Upper lobe of left lung (tissue), 6 donors: ENCODE results near the gene ETFA. TPM values are rescaled to one million over a fixed set of nuclear protein-coding genes. Genes with fewer than 3 reads are reported as not detected.

ENCODE experiments used
- ATAC-seq, 2 donors: fragments of 200-7000 bp; cut with Tn5 transposase; one replicate each; pipeline ENCODE4 v1.9.1; 2022; ENCODE audit warnings: mild to moderate bottlenecking in 2 of 2, moderate library complexity in 2 of 2; ENCODE audit not compliant: low FRiP score in 2 of 2
- DNase-seq, 2 donors: peaks; one replicate each; pipeline ENCODE4 v3.0.0-alpha.2; 2019 to 2020
- H3K27ac ChIP-seq, 4 donors: fragments of 200-600 bp; sonication (generic); one replicate each; pipeline ENCODE4 v1.5.1; 2016 to 2019
- H3K27me3 ChIP-seq, 4 donors: fragments of 200-600 bp; sonication (generic); one replicate each; pipeline ENCODE4 v1.5.1; 2017 to 2019
- H3K36me3 ChIP-seq, 4 donors: fragments of 200-600 bp; sonication (generic); one replicate each; pipeline ENCODE4 v1.5.1; 2016 to 2019
- H3K4me1 ChIP-seq, 4 donors: fragments of 200-600 bp; sonication (generic); one replicate each; pipeline ENCODE4 v1.5.1; 2018 to 2019
- H3K4me3 ChIP-seq, 4 donors: fragments of 200-600 bp; sonication (generic); one replicate each; pipeline ENCODE4 v1.5.1; 2017 to 2019; ENCODE audit warnings: mild to moderate bottlenecking in 2 of 4, moderate library complexity in 1 of 4
- H3K9me3 ChIP-seq, 4 donors: fragments of 200-600 bp; sonication (generic); one replicate each; pipeline ENCODE4 v1.5.1; 2018 to 2019
- EP300 ChIP-seq, 4 donors: sonication (generic); formaldehyde crosslinking; IDR thresholded peaks; one replicate each; pipeline ENCODE4 v1.5.1; 2017; ENCODE audit warnings: antibody characterized with exemption in 4 of 4, control low read depth in 2 of 4
- POLR2A ChIP-seq, 4 donors: fragments of 450-650 bp; IDR thresholded peaks; one replicate each; pipeline ENCODE4 v1.5.1; 2016 to 2017; ENCODE audit warnings: antibody characterized with exemption in 4 of 4, mild to moderate bottlenecking in 2 of 4
- POLR2AphosphoS5 ChIP-seq, 2 donors: sonication (generic); formaldehyde crosslinking; IDR thresholded peaks; one replicate each; pipeline ENCODE4 v1.5.1; 2017; ENCODE audit warnings: antibody characterized with exemption in 2 of 2
- WGBS, 2 donors: methylation state at CpG; one replicate each; pipeline ENCODE4 v1.1.5; 2017 to 2018; 5-methylcytosine and 5-hydroxymethylcytosine counted together
- total RNA-seq, 6 donors: library from RNA; depleted of rRNA in 4 of 6; stranded (reverse); fragments of >200 nt in 4 of 6; gene quantifications; one replicate each; pipeline versions ENCODE4 v1.1.0 to v1.2.1, GENCODE V29; 2016 to 2021
- TF ChIP-seq, protein P1 (sequence below), 6 experiments: fragments of 450-650 bp in 4 of 6; fragments of 200-600 bp in 2 of 6; sonication (generic) in 2 of 6; IDR thresholded peaks; one replicate each; pipeline ENCODE4 v1.5.1; 2016 to 2019; ENCODE audit warnings: antibody characterized with exemption in 6 of 6
- donor health status: DM: no; HTN: no; CAD: no; lungs with moderate emphysema.
- donor health status: DM: no; HTN: yes; CAD: no; lungs with severe emphysema.

ETFA gene
- total RNA-seq, 6 donors from 2014 or later = 31.6 to 82.9 (median 68.7) TPM

DNA sequence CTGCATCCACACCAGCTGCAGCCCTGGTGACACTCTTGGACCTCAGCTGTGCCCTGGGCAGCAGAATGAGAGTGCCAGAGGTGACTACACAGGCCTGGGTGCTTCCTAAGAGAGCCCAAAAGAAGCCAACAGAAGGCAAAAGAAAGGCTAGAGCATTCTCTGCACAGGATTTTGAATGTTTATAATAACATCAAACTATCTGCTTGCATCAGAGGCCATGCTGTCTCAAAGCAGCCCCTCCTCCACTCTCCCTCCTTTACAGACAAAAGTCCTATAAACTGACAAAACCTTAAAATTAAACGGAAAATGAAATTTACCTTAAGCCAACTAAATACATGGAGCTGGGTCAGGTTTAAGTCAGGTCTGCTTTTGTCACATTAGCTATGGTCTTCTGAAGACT lies 95.6 kb downstream of the ETFA start:
- H3K27ac ChIP-seq = no peak overlapping the region
- peaks cover 6 to 56% (median 24%) of the 10 kb centered on the region in 4 donors for H3K36me3 ChIP-seq
- H3K9me3 ChIP-seq = no peaks in the 10 kb centered on the region
- H3K4me3 ChIP-seq = no peak overlapping the region
- ATAC-seq (no peak), DNase-seq (no peak)
- TF ChIP-seq POLR2AphosphoS5 (IDR thresholded peaks at IDR 0.05) = no peak
- TF ChIP-seq EP300 (IDR thresholded peaks at IDR 0.05) = no peak
- no peak for TF ChIP-seq POLR2A (IDR thresholded peaks at IDR 0.05)
- TF ChIP-seq, protein P1, sequence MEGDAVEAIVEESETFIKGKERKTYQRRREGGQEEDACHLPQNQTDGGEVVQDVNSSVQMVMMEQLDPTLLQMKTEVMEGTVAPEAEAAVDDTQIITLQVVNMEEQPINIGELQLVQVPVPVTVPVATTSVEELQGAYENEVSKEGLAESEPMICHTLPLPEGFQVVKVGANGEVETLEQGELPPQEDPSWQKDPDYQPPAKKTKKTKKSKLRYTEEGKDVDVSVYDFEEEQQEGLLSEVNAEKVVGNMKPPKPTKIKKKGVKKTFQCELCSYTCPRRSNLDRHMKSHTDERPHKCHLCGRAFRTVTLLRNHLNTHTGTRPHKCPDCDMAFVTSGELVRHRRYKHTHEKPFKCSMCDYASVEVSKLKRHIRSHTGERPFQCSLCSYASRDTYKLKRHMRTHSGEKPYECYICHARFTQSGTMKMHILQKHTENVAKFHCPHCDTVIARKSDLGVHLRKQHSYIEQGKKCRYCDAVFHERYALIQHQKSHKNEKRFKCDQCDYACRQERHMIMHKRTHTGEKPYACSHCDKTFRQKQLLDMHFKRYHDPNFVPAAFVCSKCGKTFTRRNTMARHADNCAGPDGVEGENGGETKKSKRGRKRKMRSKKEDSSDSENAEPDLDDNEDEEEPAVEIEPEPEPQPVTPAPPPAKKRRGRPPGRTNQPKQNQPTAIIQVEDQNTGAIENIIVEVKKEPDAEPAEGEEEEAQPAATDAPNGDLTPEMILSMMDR (IDR thresholded peaks at IDR 0.05) = no peak
- 85 to 89% methylated on average over 1 of the region's 1 CpG for WGBS, 2 donors
- no peaks in the 10 kb centered on the region for H3K27me3 ChIP-seq
- peaks cover 3 to 11% (median 6%) of the 10 kb centered on the region in 4 donors for H3K4me1 ChIP-seq

DNA sequence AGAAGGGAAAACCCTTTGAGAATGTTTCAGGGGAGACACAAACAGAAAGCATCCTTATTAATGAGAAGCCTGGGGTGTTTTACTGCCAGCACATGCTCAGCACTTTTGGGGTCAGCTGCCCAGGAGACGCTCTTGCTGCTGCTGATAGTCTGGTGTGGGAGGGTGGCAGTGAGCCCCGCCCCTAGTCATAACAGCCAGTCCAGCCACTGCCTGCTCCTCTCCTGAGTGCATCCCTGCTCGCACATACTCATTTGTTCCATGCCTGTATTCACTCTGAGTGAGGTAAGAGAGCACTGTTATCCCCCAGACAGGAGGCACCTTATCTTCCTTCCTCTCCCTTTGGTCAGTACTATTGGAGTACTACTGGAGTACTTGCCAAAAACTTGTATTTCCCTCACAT lies 101.3 kb downstream of the ETFA start:
- Histone ChIP-seq H3K27ac (no peak overlapping the region), H3K27me3 (no peaks in the 10 kb centered on the region), H3K36me3 (peaks cover 3 to 63% (median 25%) of the 10 kb centered on the region in 4 donors), H3K9me3 (no peaks in the 10 kb centered on the region), H3K4me3 (no peak overlapping the region), H3K4me1 (no peaks in the 10 kb centered on the region)
- ATAC-seq (no peak), DNase-seq (no peak)
- 97% methylated on average over 3 of the region's 3 CpGs for WGBS, 2 donors
- TF ChIP-seq POLR2AphosphoS5 (IDR thresholded peaks at IDR 0.05) = no peak
- TF ChIP-seq, protein P1 (IDR thresholded peaks at IDR 0.05) = no peak
- no peak for TF ChIP-seq EP300 (IDR thresholded peaks at IDR 0.05)
- TF ChIP-seq POLR2A (IDR thresholded peaks at IDR 0.05) = no peak

DNA sequence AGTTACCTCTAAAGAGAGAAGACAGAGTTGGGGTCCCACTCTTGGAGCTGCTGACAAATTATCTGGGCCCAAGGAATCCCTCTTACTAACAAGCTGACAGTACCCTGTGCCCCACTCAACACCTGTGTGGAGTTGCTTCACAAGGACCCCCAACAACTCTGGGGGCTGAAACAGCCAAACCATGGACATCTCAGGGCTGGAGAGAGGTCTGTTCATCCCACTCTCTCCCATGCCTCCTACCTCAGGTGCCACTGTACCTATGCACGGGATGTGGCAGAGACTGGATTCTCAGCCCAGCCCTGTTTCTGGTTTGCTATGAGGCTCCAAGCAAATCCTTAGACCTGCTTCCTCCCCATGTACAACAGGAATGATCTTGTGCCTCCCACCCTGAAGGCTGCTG lies 101.7 kb downstream of the ETFA start:
- TF ChIP-seq POLR2A (IDR thresholded peaks at IDR 0.05) (no peak), EP300 (IDR thresholded peaks at IDR 0.05) (no peak), POLR2AphosphoS5 (IDR thresholded peaks at IDR 0.05) (no peak)
- TF ChIP-seq, protein P1 (IDR thresholded peaks at IDR 0.05) = no peak
- H3K4me1 ChIP-seq = no peaks in the 10 kb centered on the region
- no peaks in the 10 kb centered on the region for H3K9me3 ChIP-seq
- peaks cover 3 to 59% (median 21%) of the 10 kb centered on the region in 4 donors for H3K36me3 ChIP-seq
- ATAC-seq = no peak
- H3K27ac ChIP-seq = no peak overlapping the region
- DNase-seq = no peak
- H3K27me3 ChIP-seq = no peaks in the 10 kb centered on the region
- no peak overlapping the region for H3K4me3 ChIP-seq
- WGBS, 2 donors = 83 to 100% methylated on average over 1 of the region's 1 CpG

DNA sequence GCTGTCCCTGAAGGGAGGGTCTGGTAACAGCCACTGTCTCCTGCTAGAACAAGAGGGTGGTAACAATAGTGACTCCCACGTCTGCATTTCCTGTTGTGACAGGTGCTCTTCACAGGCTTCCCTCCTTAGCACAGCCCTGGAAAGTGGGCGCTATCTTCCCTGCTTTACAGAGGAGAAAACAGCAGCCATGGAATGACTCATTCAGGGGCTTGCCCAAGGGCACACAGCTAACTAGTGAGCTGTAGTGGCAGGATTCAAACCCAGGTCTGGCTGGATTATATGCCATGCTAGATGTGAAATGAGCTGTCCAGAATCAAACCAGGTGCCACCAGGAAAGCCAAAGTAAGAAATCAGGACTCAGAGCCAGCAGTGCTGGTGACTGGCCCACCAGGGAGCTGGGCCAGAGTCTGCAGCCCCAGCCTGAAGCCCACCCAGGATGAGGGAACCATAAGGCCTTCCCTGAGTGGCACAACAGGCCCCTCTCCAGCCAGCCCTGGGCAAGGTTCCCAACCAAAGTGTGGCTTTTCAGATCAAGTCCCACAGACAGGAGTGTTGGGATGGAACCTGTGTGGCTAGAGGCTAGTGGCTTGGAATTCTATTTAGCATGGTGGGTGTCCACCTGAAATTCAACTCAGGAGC lies 102.4 kb downstream of the ETFA start:
- Histone ChIP-seq H3K4me3 (no peak overlapping the region), H3K27me3 (no peaks in the 10 kb centered on the region), H3K27ac (no peak overlapping the region), H3K4me1 (no peaks in the 10 kb centered on the region), H3K9me3 (no peaks in the 10 kb centered on the region), H3K36me3 (peaks cover 3 to 56% (median 16%) of the 10 kb centered on the region in 4 donors)
- 50 to 93% methylated on average over 1 to 2 of the region's 2 CpGs for WGBS, 2 donors
- no peak for TF ChIP-seq POLR2AphosphoS5 (IDR thresholded peaks at IDR 0.05)
- TF ChIP-seq, protein P1 (IDR thresholded peaks at IDR 0.05) = no peak
- no peak for TF ChIP-seq EP300 (IDR thresholded peaks at IDR 0.05)
- TF ChIP-seq POLR2A (IDR thresholded peaks at IDR 0.05) = no peak
- no peak for ATAC-seq
- no peak for DNase-seq
